GM12878 (cell line): ENCODE measurements around the gene ZFP91. TPM values are rescaled to one million over a fixed set of nuclear protein-coding genes. Genes with fewer than 3 reads are reported as not detected.

Experiments
- ATAC-seq: fragments of 200-7000 bp; cut with Tn5 transposase; 3 replicates; pipeline ENCODE4 v1.9.1; 2020; ENCODE audit warnings: mild to moderate bottlenecking, moderate library complexity
- BruUV-seq: library from RNA; stranded (reverse); fragments of 400-500 nt; replicated peaks from 2 replicates; lab custom pipeline; 2021; lab: Mats Ljungman, UMichigan
- CTCF ChIA-PET: fragments of 300-600 bp; sonication (Branson Sonifier 250); formaldehyde crosslinking; extraction: SDS; loops from one replicate; lab custom pipeline; 2021; ENCODE audit warnings: inconsistent platforms; lab: Yijun Ruan, JAX
- POLR2A ChIA-PET: fragments of 350-600 bp; formaldehyde crosslinking; extraction: SDS; loops from one replicate; lab custom pipeline; 2021; ENCODE audit warnings: inconsistent platforms; lab: Charles Lee
- RAD21 ChIA-PET: fragments of 300-600 bp; sonication (Branson Sonifier 250); formaldehyde crosslinking; loops from one replicate; lab custom pipeline; 2023; ENCODE audit warnings: antibody characterized with exemption; ENCODE audit not compliant: unreplicated experiment; lab: Charles Lee
- SMC1A ChIA-PET: fragments of 300-600 bp; sonication (Branson Sonifier 250); formaldehyde crosslinking; loops from one replicate; lab custom pipeline; 2023; ENCODE audit not compliant: unreplicated experiment, uncharacterized antibody; lab: Charles Lee
- DNase-seq: peaks from one replicate; pipeline ENCODE4 v3.0.0-alpha.2; 2011; ENCODE audit warnings: low read depth, low spot score
- FAIRE-seq: peaks from 3 replicates; lab custom pipeline; 2011; peaks lifted over from hg19 to GRCh38; lab: Jason Lieb, UNC
- H2AFZ ChIP-seq: 2 replicates; pipeline ENCODE4 v1.6.0; 2011; ENCODE audit warnings: low read depth, low read length, control low read depth; ENCODE audit not compliant: control insufficient read depth
- H3K27ac ChIP-seq: 2 replicates; pipeline ENCODE4 v1.5.1; 2011; ENCODE audit warnings: control low read depth; ENCODE audit not compliant: control insufficient read depth, insufficient read depth
- H3K27me3 ChIP-seq, 2 experiments: replicated peaks in 1 of 2; 2 replicates each; pipeline versions ENCODE4 v1.6.0 to v1.6.1; 2011; ENCODE audit warnings: low read length in 1 of 2; ENCODE audit not compliant: control insufficient read depth in 2 of 2, insufficient read depth in 2 of 2
- H3K36me3 ChIP-seq, 2 experiments: 2 replicates each; pipeline ENCODE4 v1.5.1; 2011; ENCODE audit warnings: low read length in 1 of 2; ENCODE audit not compliant: control insufficient read depth in 2 of 2, insufficient read depth in 2 of 2
- H3K4me1 ChIP-seq: 2 replicates; pipeline ENCODE4 v1.6.1; 2011; ENCODE audit warnings: mild to moderate bottlenecking, low read length, moderate library complexity, mixed read lengths; ENCODE audit not compliant: control insufficient read depth, insufficient read depth
- H3K4me2 ChIP-seq: 2 replicates; pipeline ENCODE4 v1.6.0; 2011; ENCODE audit warnings: control low read depth; ENCODE audit not compliant: control insufficient read depth, insufficient read depth
- H3K4me3 ChIP-seq: fragments of 200-600 bp; sonication (generic); 2 replicates; pipeline ENCODE4 v1.5.1; 2016
- H3K79me2 ChIP-seq: 2 replicates; pipeline ENCODE4 v1.6.0; 2011; ENCODE audit warnings: low read length; ENCODE audit not compliant: control insufficient read depth, insufficient read depth
- H3K9ac ChIP-seq: 2 replicates; pipeline ENCODE4 v1.8.0; 2011; ENCODE audit warnings: low read length, control low read depth, mixed read lengths; ENCODE audit not compliant: control insufficient read depth, insufficient read depth
- H3K9me3 ChIP-seq: replicated peaks from 3 replicates; pipeline ENCODE4 v1.5.1; 2011; ENCODE audit warnings: mild to moderate bottlenecking, low read length; ENCODE audit not compliant: control insufficient read depth, insufficient read depth
- H4K20me1 ChIP-seq: 2 replicates; pipeline ENCODE4 v1.6.0; 2011; ENCODE audit not compliant: control insufficient read depth, insufficient read depth
- CTCF ChIP-seq, 3 experiments: IDR thresholded peaks in 2 of 3; conservative IDR thresholded peaks in 1 of 3; 2 replicates each; pipeline ENCODE4 v1.5.1; 2011; ENCODE audit warnings: low read depth in 3 of 3, low read length in 3 of 3, mild to moderate bottlenecking in 3 of 3, control low read depth in 2 of 3, moderate library complexity in 2 of 3, inconsistent platforms in 1 of 3, mixed read lengths in 1 of 3; ENCODE audit not compliant: control insufficient read depth in 2 of 3, insufficient read depth in 1 of 3; ENCODE audit errors: extremely low read depth in 1 of 3
- ELK1 ChIP-seq: IDR thresholded peaks from 2 replicates; pipeline ENCODE4 v1.6.1; 2012; ENCODE audit warnings: low read depth, low read length, improper control_type of control experiment
- KAT2A ChIP-seq: conservative IDR thresholded peaks from 2 replicates; pipeline ENCODE4 v1.6.1; 2011; ENCODE audit warnings: low read depth, low read length; ENCODE audit not compliant: control insufficient read depth
- NFIC ChIP-seq: IDR thresholded peaks from 2 replicates; pipeline ENCODE4 v1.6.1; 2012; ENCODE audit warnings: low read depth, mild to moderate bottlenecking, inconsistent platforms, low read length, moderate library complexity
- RELB ChIP-seq: fragments of 450-650 bp; IDR thresholded peaks from 2 replicates; pipeline ENCODE4 v1.6.1; 2017; ENCODE audit warnings: low read depth, mild to moderate bottlenecking, moderate library complexity
- REST ChIP-seq: IDR thresholded peaks from 2 replicates; pipeline ENCODE4 v1.6.1; 2012; ENCODE audit warnings: mild to moderate bottlenecking, low read depth, low read length
- RUNX3 ChIP-seq: IDR thresholded peaks from 2 replicates; pipeline ENCODE4 v1.6.1; 2012; ENCODE audit warnings: low read length, inconsistent platforms
- SMARCA5 ChIP-seq: fragments of 450-650 bp; IDR thresholded peaks from 2 replicates; pipeline ENCODE4 v1.6.1; 2017; ENCODE audit warnings: mild to moderate bottlenecking
- SPI1 ChIP-seq: IDR thresholded peaks from 2 replicates; pipeline ENCODE4 v1.6.1; 2011; ENCODE audit warnings: low read depth, mild to moderate bottlenecking, low read length, moderate library complexity, borderline replicate concordance; ENCODE audit not compliant: insufficient read depth
- TCF3 ChIP-seq: IDR thresholded peaks from 2 replicates; pipeline ENCODE4 v1.6.1; 2012; ENCODE audit warnings: low read depth, mild to moderate bottlenecking, low read length, borderline replicate concordance; ENCODE audit not compliant: insufficient read depth
- ZNF384 ChIP-seq: IDR thresholded peaks from 2 replicates; pipeline ENCODE4 v1.6.1; 2012; ENCODE audit warnings: low read depth, mild to moderate bottlenecking, low read length, improper control_type of control experiment, borderline replicate concordance
- WGBS: methylation state at CpG from one replicate; pipeline ENCODE4 v1.1.6; 2016; ENCODE audit warnings: low lambda C conversion rate; ENCODE audit not compliant: insufficient replicate concordance, insufficient coverage; ENCODE audit errors: missing lambda C conversion rate; 5-methylcytosine and 5-hydroxymethylcytosine counted together
- in situ Hi-C: fragments of 300-500 bp; cut with MboI; formaldehyde crosslinking; loops from 9 replicates; pipeline ENCODE4 v1.14.3; 2018; ENCODE audit warnings: mixed read lengths
- intact Hi-C: fragments of 100-400 bp; cut with micrococcal nuclease; formaldehyde crosslinking; loops from one replicate; pipeline ENCODE4 v1.14.2; 2022; ENCODE audit not compliant: unreplicated experiment
- polyA plus RNA-seq, 11 experiments: library from polyadenylated mRNA; depleted of rRNA in 4 of 11; unstranded in 6 of 11; stranded (reverse) in 5 of 11; fragments of >200 nt; fragmentation: Nextera tagmentation in 4 of 11; fragmentation: Illumina TruSeq in 1 of 11; extraction: Ambion mirVana in 4 of 11; extraction: Trizol in 1 of 11; gene quantifications; 1 replicate in 1 of 11; 2 replicates in 10 of 11; pipeline versions ENCODE4 v1.2.1 to v1.2.3, GENCODE V29; 2011 to 2016; ENCODE audit warnings: inconsistent platforms in 2 of 11, missing spikeins in 2 of 11, low read depth in 1 of 11
- total RNA-seq, 4 experiments: library from RNA; depleted of rRNA in 3 of 4; stranded (reverse); fragments of >200 nt in 3 of 4; fragmentation: Illumina TruSeq in 1 of 4; extraction: Trizol in 1 of 4; gene quantifications; 2 replicates each; pipeline versions ENCODE4 v1.2.1 to v1.2.3, GENCODE V29; 2013 to 2021

The ZFP91 gene
- total and polyA plus RNA-seq, 10 of the 15 experiments (the other 5 are each of a cell fraction or from before 2014, with no cell fraction given) = 12.9 to 54.1 (median 31.7) TPM

- TF ChIP-seq REST = no peak
- TF ChIP-seq CTCF (IDR thresholded peaks at IDR 0.05 in 2 of 3, conservative IDR thresholded peaks at IDR 0.05 in 1 of 3; ENCODE audit: control insufficient read depth in 2 of 3, extremely low read depth in 1 of 3, insufficient read depth in 1 of 3, low read depth in 3 of 3, low read length in 3 of 3) = no peak
- no peak for TF ChIP-seq SMARCA5
- TF ChIP-seq TCF3 = no peak
Measured at GRCh38 chr11:58645854-58646253, 67.0 kb downstream of the ZFP91 start (continued).

- Histone ChIP-seq H3K4me3 (no peak overlapping the region), H3K4me2 (peak overlapping the region; percentile 63), H3K4me1 (peaks cover 10% of the 10 kb centered on the region), H3K27me3 (no peaks in the 10 kb centered on the region), H3K27ac (peak overlapping the region; percentile 40; the same call in 1 of the 2 replicates), H3K9me3 (peaks cover 9% of the 10 kb centered on the region), H3K36me3 (no peaks in the 10 kb centered on the region), H4K20me1 (no peaks in the 10 kb centered on the region), H3K79me2 (no peaks in the 10 kb centered on the region), H3K9ac (no peak overlapping the region), H2AFZ (no peak overlapping the region; the same call in 1 of the 2 replicates)
- DNase-seq (peak; percentile 48), FAIRE-seq (no peak), ATAC-seq (peak; percentile 93)
- ChIA-PET CTCF (interaction anchor here (0.9 to 5.4 kb wide), 27 partner anchors 8 to 510 kb away, joined by 3 to 46 read pairs (median 6); partner anchors contain the start of gene LPXN), POLR2A (interaction anchor here (0.9 to 1.8 kb wide), 3 partner anchors 70 to 493 kb away, joined by 3 to 6 read pairs (median 3); partner anchors contain the start of gene LPXN), RAD21 (interaction anchor here (0.6 to 2.2 kb wide), 18 partner anchors 8 to 511 kb away, joined by 3 to 18 read pairs (median 6); partner anchors contain the start of gene LPXN), SMC1A (interaction anchor here (0.7 to 3.2 kb wide), 24 partner anchors 8 to 489 kb away, joined by 3 to 26 read pairs (median 6); partner anchors contain the start of gene LPXN)
- in situ Hi-C loops = no loop called here
- intact Hi-C loops = loop anchor here (2.0 kb wide), 2 partner anchors 28 to 68 kb away; partner anchors contain the start of gene ZFP91
- WGBS = 3% methylated on average over 2 of the region's 2 CpGs
- BruUV-seq = no TSS peak
- TF ChIP-seq TCF3 (0 out of 2 replicates have a peak, but pooled peaks have one; percentile 48), ZNF384 (no peak), KAT2A (no peak), NFIC (0 out of 2 replicates have a peak, but pooled peaks have one; percentile 55), ELK1 (no peak), RELB (peak; percentile 64; the same call in 1 of the 2 replicates), RUNX3 (peak; percentile 88), SPI1 (peak; percentile 59; the same call in 1 of the 2 replicates)
Measured at GRCh38 chr11:58647141-58647699, 68.4 kb downstream of the ZFP91 start.
